Caco-2 (cell line): ENCODE results near the gene DNLZ. TPM values are rescaled to one million over a fixed set of nuclear protein-coding genes. Genes with fewer than 3 reads are reported as not detected.
A peak's percentile ranks its signal among the peaks of the same experiment; 100 is the strongest.

Experiments
- BruUV-seq: library from RNA; stranded (reverse); fragments of 400-500 nt; replicated peaks from 2 replicates; lab custom pipeline; 2021; lab: Mats Ljungman, UMichigan
- CTCF ChIA-PET: fragments of 300-600 bp; sonication (Branson Sonifier 250); formaldehyde crosslinking; loops from one replicate; lab custom pipeline; 2022; ENCODE audit warnings: antibody characterized with exemption; lab: Charles Lee
- POLR2A ChIA-PET: fragments of 300-600 bp; sonication (Branson Sonifier 250); formaldehyde crosslinking; loops from one replicate; lab custom pipeline; 2022; ENCODE audit warnings: antibody characterized with exemption; lab: Charles Lee
- DNase-seq, 2 experiments: peaks; one replicate each; pipeline versions ENCODE4 v3.0.0 to v3.0.0-alpha.2; 2020 to 2022
- H3K27me3 ChIP-seq: replicated peaks from 2 replicates; pipeline ENCODE4 v1.6.0; 2011; ENCODE audit warnings: low read length; ENCODE audit not compliant: control insufficient read depth, insufficient read depth
- H3K36me3 ChIP-seq: 2 replicates; pipeline ENCODE4 v1.5.1; 2011; ENCODE audit warnings: low read length; ENCODE audit not compliant: control insufficient read depth, insufficient read depth
- H3K4me1 ChIP-seq: fragments of 250-450 bp; sonication (Bioruptor Pico); 2 replicates; pipeline ENCODE4 v1.5.1; 2020; ENCODE audit warnings: mild to moderate bottlenecking
- H3K4me3 ChIP-seq: 2 replicates; pipeline ENCODE4 v1.5.1; 2011; ENCODE audit warnings: low read depth, mild to moderate bottlenecking, control low read depth, low read length
- H3K9me3 ChIP-seq: fragments of 250-450 bp; sonication (Bioruptor Pico); 2 replicates; pipeline ENCODE4 v1.5.1; 2020; ENCODE audit warnings: mild to moderate bottlenecking, moderate library complexity
- H3K27ac Mint-ChIP-seq: one replicate; pipeline ENCODE4 v1.8.0; 2022; ENCODE audit warnings: mixed read lengths; ENCODE audit not compliant: unreplicated experiment
- H3K27me3 Mint-ChIP-seq: one replicate; pipeline ENCODE4 v1.8.0; 2022; ENCODE audit warnings: mixed read lengths; ENCODE audit not compliant: insufficient read depth, unreplicated experiment
- H3K36me3 Mint-ChIP-seq: one replicate; pipeline ENCODE4 v1.8.0; 2022; ENCODE audit warnings: mild to moderate bottlenecking, mixed read lengths; ENCODE audit not compliant: insufficient read depth, unreplicated experiment
- H3K4me1 Mint-ChIP-seq: one replicate; pipeline ENCODE4 v1.8.0; 2022; ENCODE audit warnings: low read depth, mixed read lengths; ENCODE audit not compliant: unreplicated experiment
- H3K4me3 Mint-ChIP-seq: one replicate; pipeline ENCODE4 v1.8.0; 2022; ENCODE audit warnings: mild to moderate bottlenecking, moderate library complexity, mixed read lengths; ENCODE audit not compliant: unreplicated experiment
- H3K9me3 Mint-ChIP-seq: one replicate; pipeline ENCODE4 v1.8.0; 2022; ENCODE audit warnings: mixed read lengths; ENCODE audit not compliant: unreplicated experiment
- CTCF ChIP-seq, 2 experiments: fragments of 200-600 bp in 1 of 2; IDR thresholded peaks; 1 replicate in 1 of 2; 2 replicates in 1 of 2; pipeline versions ENCODE4 v1.5.1 to v1.8.0; 2011 to 2022; ENCODE audit warnings: antibody characterized with exemption in 1 of 2, control low read depth in 1 of 2, inconsistent platforms in 1 of 2, low read depth in 1 of 2, low read length in 1 of 2, mild to moderate bottlenecking in 1 of 2, moderate library complexity in 1 of 2; ENCODE audit not compliant: insufficient read depth in 1 of 2, severe bottlenecking in 1 of 2, unreplicated experiment in 1 of 2
- intact Hi-C: fragments of 100-400 bp; cut with micrococcal nuclease; formaldehyde crosslinking; loops from one replicate; pipeline ENCODE4 v1.10.0; 2022; ENCODE audit not compliant: unreplicated experiment
- total RNA-seq: library from RNA; stranded (reverse); gene quantifications from 2 replicates; pipeline ENCODE4 v1.2.3, GENCODE V29; 2022

Gene DNLZ
- total RNA-seq, 1 experiment from 2014 or later, result 29.1 TPM

GRCh38 chr9:136399176-136400037 lies 35.9 kb upstream of the DNLZ start:
- peak in 1 of 2 experiments; percentile 39 for DNase-seq
- CTCF ChIA-PET, result no interaction called here
- peak overlapping the region; percentile 96 for H3K4me3 ChIP-seq
- no peaks in the 10 kb centered on the region for H3K36me3 ChIP-seq
- POLR2A ChIA-PET, result interaction anchor here (0.5 kb wide), 1 partner anchor 65 kb away, joined by 12 read pairs; no protein-coding TSS in a partner anchor
- no peaks in the 10 kb centered on the region for H3K4me1 ChIP-seq
- no peaks in the 10 kb centered on the region for H3K27me3 ChIP-seq
- intact Hi-C loops, result loop anchor here (1.0 to 5.0 kb wide), 3 partner anchors 37 to 87 kb away; partner anchors contain the start of gene DNLZ
- H3K9me3 Mint-ChIP-seq, result no peaks in the 10 kb centered on the region
- no peak for TF ChIP-seq CTCF (IDR thresholded peaks at IDR 0.05; ENCODE audit: insufficient read depth in 1 of 2, low read depth in 1 of 2, low read length in 1 of 2, severe bottlenecking in 1 of 2, unreplicated experiment in 1 of 2)
- BruUV-seq, result no TSS peak
- H3K36me3 Mint-ChIP-seq, result peaks cover 76% of the 10 kb centered on the region
- H3K4me1 Mint-ChIP-seq, result peaks cover 20% of the 10 kb centered on the region
- peak overlapping the region; percentile 91 for H3K4me3 Mint-ChIP-seq
- no peaks in the 10 kb centered on the region for H3K9me3 ChIP-seq
- H3K27ac Mint-ChIP-seq, result peak overlapping the region; percentile 76
- no peaks in the 10 kb centered on the region for H3K27me3 Mint-ChIP-seq

GRCh38 chr9:136398286-136398685 lies 34.7 kb upstream of the DNLZ start:
- Mint-ChIP-seq H3K36me3 (peaks cover 71% of the 10 kb centered on the region), H3K27me3 (no peaks in the 10 kb centered on the region), H3K9me3 (no peaks in the 10 kb centered on the region), H3K4me3 (peak overlapping the region; percentile 91), H3K4me1 (peaks cover 20% of the 10 kb centered on the region), H3K27ac (peak overlapping the region; percentile 76)
- no peaks in the 10 kb centered on the region for H3K4me1 ChIP-seq
- BruUV-seq, result no TSS peak
- TF ChIP-seq CTCF (IDR thresholded peaks at IDR 0.05; ENCODE audit: insufficient read depth in 1 of 2, low read depth in 1 of 2, low read length in 1 of 2, severe bottlenecking in 1 of 2, unreplicated experiment in 1 of 2), result no peak
- CTCF ChIA-PET, result no interaction called here
- H3K9me3 ChIP-seq, result no peaks in the 10 kb centered on the region
- no peak overlapping the region for H3K4me3 ChIP-seq
- intact Hi-C loops, result loop anchor here (5.0 kb wide), 1 partner anchor 36 kb away; the partner anchor contains the start of gene DNLZ
- DNase-seq, result no peak
- no peaks in the 10 kb centered on the region for H3K27me3 ChIP-seq
- peaks cover 1% of the 10 kb centered on the region; the same call in 1 of the 2 replicates for H3K36me3 ChIP-seq
- POLR2A ChIA-PET, result no interaction called here

DNA sequence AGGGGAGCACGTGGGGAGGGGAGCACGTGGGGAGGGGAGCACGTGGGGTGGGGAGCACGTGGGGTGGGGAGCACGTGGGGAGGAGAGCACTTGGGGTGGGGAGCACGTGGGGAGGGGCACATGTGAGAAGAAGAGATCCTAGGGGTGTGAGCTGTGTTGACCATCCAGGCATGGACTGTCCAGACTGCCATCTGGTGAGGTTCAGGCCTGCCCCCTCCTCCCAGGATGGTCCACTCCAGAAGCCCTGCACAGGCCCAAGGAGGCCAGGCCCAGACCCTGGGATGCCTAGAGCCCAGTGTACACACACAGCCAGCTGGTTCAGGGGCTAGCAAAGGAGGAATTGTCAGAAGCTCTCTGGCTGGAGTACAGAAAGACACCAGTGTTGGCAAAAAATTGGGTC lies 34.1 kb upstream of the DNLZ start:
- Mint-ChIP-seq H3K9me3 (no peaks in the 10 kb centered on the region), H3K4me3 (no peak overlapping the region), H3K27me3 (no peaks in the 10 kb centered on the region), H3K4me1 (peaks cover 20% of the 10 kb centered on the region), H3K36me3 (peaks cover 75% of the 10 kb centered on the region), H3K27ac (no peak overlapping the region)
- H3K9me3 ChIP-seq, result no peaks in the 10 kb centered on the region
- intact Hi-C loops, result loop anchor here (5.0 kb wide), 1 partner anchor 35 kb away; the partner anchor contains the start of gene DNLZ
- TF ChIP-seq CTCF (IDR thresholded peaks at IDR 0.05; ENCODE audit: insufficient read depth in 1 of 2, low read depth in 1 of 2, low read length in 1 of 2, severe bottlenecking in 1 of 2, unreplicated experiment in 1 of 2), result no peak
- peaks cover 1% of the 10 kb centered on the region; the same call in 1 of the 2 replicates for H3K36me3 ChIP-seq
- H3K27me3 ChIP-seq, result no peaks in the 10 kb centered on the region
- no peaks in the 10 kb centered on the region for H3K4me1 ChIP-seq
- no TSS peak for BruUV-seq
- no peak overlapping the region for H3K4me3 ChIP-seq
- CTCF ChIA-PET, result no interaction called here
- POLR2A ChIA-PET, result no interaction called here
- DNase-seq, result no peak
